Measurements from ENCODE around the gene SH3D19. TPM values are rescaled to one million over a fixed set of nuclear protein-coding genes. Genes with fewer than 3 reads are reported as not detected.

The SH3D19 gene
- total RNA-seq, 4 donors from 2014 or later = 159 to 295 (median 224) TPM

GRCh38 chr4:151097759-151098158 lies 227.6 kb downstream of the SH3D19 start:
- TF ChIP-seq CTCF (IDR thresholded peaks at IDR 0.05) (no peak), POLR2A (IDR thresholded peaks at IDR 0.05) (no peak)
- no peak overlapping the region for H3K27ac ChIP-seq

GRCh38 chr4:151095142-151095541 lies 230.3 kb downstream of the SH3D19 start:
- H3K9me3 ChIP-seq = no peaks in the 10 kb centered on the region
- H3K36me3 ChIP-seq = no peaks in the 10 kb centered on the region
- no peaks in the 10 kb centered on the region for H3K27me3 ChIP-seq
- H3K4me1 ChIP-seq = peaks cover 0 to 9% (median 0%) of the 10 kb centered on the region in 4 donors
- no peak for DNase-seq
- TF ChIP-seq CTCF (IDR thresholded peaks at IDR 0.05) (no peak), POLR2A (IDR thresholded peaks at IDR 0.05) (no peak)
- no peak overlapping the region for H3K4me3 ChIP-seq
- H3K27ac ChIP-seq = no peak overlapping the region

More at GRCh38 chr4:151097759-151098158, 227.6 kb downstream of the SH3D19 start:
- Histone ChIP-seq H3K36me3 (peaks cover 0 to 18% (median 0%) of the 10 kb centered on the region in 3 donors), H3K4me1 (peaks cover 0 to 22% (median 3%) of the 10 kb centered on the region in 4 donors), H3K27me3 (no peaks in the 10 kb centered on the region), H3K4me3 (no peak overlapping the region), H3K9me3 (no peaks in the 10 kb centered on the region)
- no peak for DNase-seq

GRCh38 chr4:151094290-151094751 lies 231.1 kb downstream of the SH3D19 start:
- Histone ChIP-seq H3K4me1 (peaks cover 0 to 9% (median 0%) of the 10 kb centered on the region in 4 donors), H3K9me3 (no peaks in the 10 kb centered on the region), H3K27me3 (no peaks in the 10 kb centered on the region), H3K4me3 (no peak overlapping the region), H3K27ac (no peak overlapping the region), H3K36me3 (no peaks in the 10 kb centered on the region)
- DNase-seq = no peak
- TF ChIP-seq CTCF (IDR thresholded peaks at IDR 0.05) (no peak), POLR2A (IDR thresholded peaks at IDR 0.05) (no peak)

GRCh38 chr4:151093203-151093602 lies 232.2 kb downstream of the SH3D19 start:
- H3K27me3 ChIP-seq = no peaks in the 10 kb centered on the region
- no peaks in the 10 kb centered on the region for H3K9me3 ChIP-seq
- H3K36me3 ChIP-seq = no peaks in the 10 kb centered on the region
- peaks cover 0 to 9% (median 0%) of the 10 kb centered on the region in 4 donors for H3K4me1 ChIP-seq
- TF ChIP-seq CTCF (IDR thresholded peaks at IDR 0.05) = no peak
- TF ChIP-seq POLR2A (IDR thresholded peaks at IDR 0.05) = no peak
- no peak overlapping the region for H3K4me3 ChIP-seq
- no peak for DNase-seq
- no peak overlapping the region for H3K27ac ChIP-seq

- H3K36me3 ChIP-seq = no peaks in the 10 kb centered on the region
- H3K9me3 ChIP-seq = no peaks in the 10 kb centered on the region
- DNase-seq = no peak
- no peaks in the 10 kb centered on the region for H3K27me3 ChIP-seq
- no peak overlapping the region for H3K27ac ChIP-seq
- TF ChIP-seq POLR2A (IDR thresholded peaks at IDR 0.05) (no peak), CTCF (IDR thresholded peaks at IDR 0.05) (no peak)
- H3K4me1 ChIP-seq = peaks cover 0 to 9% (median 0%) of the 10 kb centered on the region in 4 donors
- H3K4me3 ChIP-seq = no peak overlapping the region
Measured at GRCh38 chr4:151092488-151092887, 232.9 kb downstream of the SH3D19 start.

GRCh38 chr4:151091047-151091446 lies 234.4 kb downstream of the SH3D19 start:
- TF ChIP-seq CTCF (IDR thresholded peaks at IDR 0.05) (no peak), POLR2A (IDR thresholded peaks at IDR 0.05) (no peak)
- H3K27ac ChIP-seq = no peak overlapping the region
- peaks cover 0 to 9% (median 0%) of the 10 kb centered on the region in 4 donors for H3K4me1 ChIP-seq
- no peaks in the 10 kb centered on the region for H3K27me3 ChIP-seq
- no peaks in the 10 kb centered on the region for H3K9me3 ChIP-seq
- no peak for DNase-seq
- no peaks in the 10 kb centered on the region for H3K36me3 ChIP-seq
- no peak overlapping the region for H3K4me3 ChIP-seq

Measured in Peyer's patch (tissue), 4 donors.